SU-DHL-6 (cell line): ENCODE results near the gene PRXL2C.

Experiments used
- H2AFZ ChIP-seq: fragments of 200-600 bp; sonication (generic); 2 replicates; pipeline ENCODE4 v1.6.1; 2014; ENCODE audit warnings: low read depth, mild to moderate bottlenecking, moderate library complexity, mixed read lengths, antibody characterized with exemption, low read length; ENCODE audit not compliant: severe bottlenecking
- H3F3A ChIP-seq: fragments of 200-600 bp; shearing (Covaris generic); 2 replicates; pipeline ENCODE4 v1.6.0; 2016; ENCODE audit warnings: antibody characterized with exemption, mild to moderate bottlenecking; ENCODE audit not compliant: insufficient read depth
- H3K27ac ChIP-seq: fragments of 200-600 bp; sonication (generic); 2 replicates; pipeline ENCODE4 v1.5.1; 2016; ENCODE audit warnings: low read depth, mild to moderate bottlenecking, low read length, moderate library complexity, mixed read lengths
- H3K27me3 ChIP-seq: fragments of 200-600 bp; sonication (generic), shearing (Covaris generic); 2 replicates; pipeline ENCODE4 v1.6.0; 2014; ENCODE audit warnings: mild to moderate bottlenecking, low read length
- H3K36me3 ChIP-seq: fragments of 200-600 bp; sonication (generic); 2 replicates; pipeline ENCODE4 v1.6.1; 2014; ENCODE audit warnings: mild to moderate bottlenecking, low read length, mixed read lengths
- H3K4me2 ChIP-seq: fragments of 300-600, 200-600 bp; shearing (Covaris generic), sonication (generic); 2 replicates; pipeline ENCODE4 v1.6.0; 2014; ENCODE audit warnings: low read length, low read depth, mild to moderate bottlenecking; ENCODE audit not compliant: poor library complexity, severe bottlenecking
- H3K4me3 ChIP-seq: fragments of 200-600 bp; sonication (generic); 2 replicates; pipeline ENCODE4 v1.5.1; 2014; ENCODE audit warnings: antibody characterized with exemption, low read length, mild to moderate bottlenecking, mixed read lengths; ENCODE audit not compliant: insufficient read depth, poor library complexity, severe bottlenecking
- H3K79me2 ChIP-seq: fragments of 200-600 bp; sonication (generic); 2 replicates; pipeline ENCODE4 v1.6.1; 2014; ENCODE audit warnings: mild to moderate bottlenecking, low read length, moderate library complexity; ENCODE audit not compliant: insufficient read depth
- H3K9ac ChIP-seq: fragments of 200-600 bp; sonication (generic); 2 replicates; pipeline ENCODE4 v1.7.0; 2014; ENCODE audit warnings: mild to moderate bottlenecking, low read length
- H3K9me2 ChIP-seq: fragments of 200-600 bp; sonication (generic); replicated peaks from 2 replicates; pipeline ENCODE4 v1.6.1; 2014; ENCODE audit warnings: low read length; ENCODE audit not compliant: insufficient read depth
- H3K9me3 ChIP-seq: fragments of 200-600 bp; sonication (generic); 2 replicates; pipeline ENCODE4 v1.6.1; 2014; ENCODE audit warnings: low read length, mixed read lengths; ENCODE audit not compliant: insufficient read depth
- H4K20me1 ChIP-seq: fragments of 200-600 bp; sonication (generic); 2 replicates; pipeline ENCODE4 v1.6.1; 2014; ENCODE audit warnings: low read depth, mild to moderate bottlenecking, antibody characterized with exemption, low read length, moderate library complexity, mixed read lengths
- CTCF ChIP-seq: fragments of 200-600 bp; sonication (generic); IDR thresholded peaks from one replicate; pipeline ENCODE4 v1.5.1; 2017; ENCODE audit warnings: antibody characterized with exemption, mild to moderate bottlenecking, low read length, moderate library complexity; ENCODE audit not compliant: insufficient read depth, poor library complexity, severe bottlenecking
- EZH2phosphoT487 ChIP-seq: fragments of 200-600 bp; sonication (generic), shearing (Covaris generic); conservative IDR thresholded peaks from 2 replicates; pipeline ENCODE4 v1.6.1; 2018; ENCODE audit warnings: mild to moderate bottlenecking, antibody characterized with exemption, low read length, moderate library complexity, mixed read lengths

The PRXL2C gene

DNA sequence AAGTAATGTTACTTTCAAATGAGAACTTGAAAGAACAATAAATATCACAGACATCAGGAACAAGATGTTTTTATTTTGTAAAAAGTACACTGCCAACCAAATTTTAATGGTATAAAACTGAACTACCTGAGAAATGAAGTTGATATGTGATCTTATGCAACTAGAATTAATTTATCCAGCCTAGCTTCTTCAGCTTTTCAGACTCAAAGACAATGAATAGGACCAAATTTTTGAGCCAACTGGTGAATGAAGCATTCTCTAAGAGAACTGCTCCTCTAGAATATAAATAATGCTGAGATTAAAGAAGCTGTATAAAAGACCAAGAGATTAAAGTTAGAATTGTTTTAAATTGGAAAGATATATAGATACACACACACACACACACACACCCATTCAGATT is 45.4 kb downstream of the PRXL2C start:
- Histone ChIP-seq H3K36me3 (no peaks in the 10 kb centered on the region; the same call in 1 of the 2 replicates), H3K9me2 (no peaks in the 10 kb centered on the region), H3K4me2 (no peak overlapping the region), H3K9me3 (no peaks in the 10 kb centered on the region), H3K4me3 (no peak overlapping the region), H3K79me2 (no peaks in the 10 kb centered on the region), H3K27ac (no peak overlapping the region), H3K27me3 (no peaks in the 10 kb centered on the region), H2AFZ (no peak overlapping the region), H3K9ac (no peak overlapping the region), H4K20me1 (no peaks in the 10 kb centered on the region), H3F3A (no peaks in the 10 kb centered on the region)
- no peak for TF ChIP-seq CTCF
- TF ChIP-seq EZH2phosphoT487, result no peak

DNA sequence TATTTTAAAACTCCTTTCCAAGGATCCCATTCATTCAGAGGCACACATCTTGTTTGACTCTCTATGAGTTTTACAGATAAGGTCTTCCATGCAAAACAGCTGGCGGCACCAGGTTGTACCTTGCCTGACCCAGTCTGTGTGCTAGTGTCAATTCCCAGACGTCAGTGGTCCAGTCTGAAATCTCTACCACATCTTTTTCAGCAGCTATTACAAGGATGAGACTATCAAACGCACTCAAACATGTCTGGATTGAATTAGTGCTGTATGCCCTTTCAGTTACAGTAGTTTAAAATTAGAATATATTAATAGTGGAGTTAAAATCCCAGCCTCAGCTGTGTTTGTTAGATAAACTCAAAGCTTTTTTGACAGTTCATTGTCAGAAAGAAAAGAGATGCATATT is 47.1 kb downstream of the PRXL2C start:
- H2AFZ ChIP-seq, result no peak overlapping the region
- no peaks in the 10 kb centered on the region for H3F3A ChIP-seq
- no peaks in the 10 kb centered on the region; the same call in 1 of the 2 replicates for H3K36me3 ChIP-seq
- no peak overlapping the region for H3K4me2 ChIP-seq
- no peak for TF ChIP-seq EZH2phosphoT487
- no peak for TF ChIP-seq CTCF
- H3K4me3 ChIP-seq, result no peak overlapping the region
- no peak overlapping the region for H3K27ac ChIP-seq
- H3K9me3 ChIP-seq, result no peaks in the 10 kb centered on the region
- H3K9ac ChIP-seq, result no peak overlapping the region
- H3K9me2 ChIP-seq, result no peaks in the 10 kb centered on the region
- H3K79me2 ChIP-seq, result no peaks in the 10 kb centered on the region
- H3K27me3 ChIP-seq, result no peaks in the 10 kb centered on the region
- H4K20me1 ChIP-seq, result no peaks in the 10 kb centered on the region

GRCh38 chr9:96605328-96605727 is 49.8 kb downstream of the PRXL2C start:
- Histone ChIP-seq H3K9ac (no peak overlapping the region), H3K36me3 (no peaks in the 10 kb centered on the region), H3K9me3 (no peaks in the 10 kb centered on the region), H3K27me3 (no peaks in the 10 kb centered on the region), H3F3A (no peaks in the 10 kb centered on the region), H3K4me3 (no peak overlapping the region), H3K9me2 (no peaks in the 10 kb centered on the region), H3K79me2 (no peaks in the 10 kb centered on the region), H4K20me1 (no peaks in the 10 kb centered on the region), H2AFZ (no peak overlapping the region), H3K4me2 (no peak overlapping the region), H3K27ac (no peak overlapping the region)
- TF ChIP-seq EZH2phosphoT487 (no peak), CTCF (no peak)

GRCh38 chr9:96604004-96604319 is 51.2 kb downstream of the PRXL2C start:
- H3K9me3 ChIP-seq, result no peaks in the 10 kb centered on the region
- no peaks in the 10 kb centered on the region for H3K36me3 ChIP-seq
- H3F3A ChIP-seq, result no peaks in the 10 kb centered on the region
- H2AFZ ChIP-seq, result no peak overlapping the region
- H3K4me2 ChIP-seq, result no peak overlapping the region
- no peaks in the 10 kb centered on the region for H3K27me3 ChIP-seq
- H3K9ac ChIP-seq, result no peak overlapping the region
- H3K27ac ChIP-seq, result no peak overlapping the region
- no peak overlapping the region for H3K4me3 ChIP-seq
- H3K9me2 ChIP-seq, result no peaks in the 10 kb centered on the region
- H4K20me1 ChIP-seq, result no peaks in the 10 kb centered on the region
- H3K79me2 ChIP-seq, result no peaks in the 10 kb centered on the region
- TF ChIP-seq EZH2phosphoT487 (no peak), CTCF (no peak)
